Body of pancreas (tissue), 4 donors: ENCODE data around the gene PCDHGA4. TPM values are rescaled to one million over a fixed set of nuclear protein-coding genes. Genes with fewer than 3 reads are reported as not detected.
A peak's percentile ranks its signal among the peaks of the same experiment; 100 is the strongest.
"Not testable (repeated sequence)": the region's sequence is repeated elsewhere in the genome, so short reads cannot be mapped to it uniquely, and the experiment has no call there.

Experiments used
- ATAC-seq: fragments of 150-250 bp; one replicate; pipeline ENCODE4 v1.9.1; 2016
- DNase-seq, 4 donors: peaks; one replicate each; pipeline ENCODE4 v3.0.0-alpha.2; 2019
- H3K27ac ChIP-seq, 4 donors: fragments of 200-600 bp; sonication (generic); 1 replicate in 3 of 4; 2 replicates in 1 of 4; pipeline versions ENCODE4 v1.5.1 to v1.6.1; 2016 to 2019; ENCODE audit warnings: mild to moderate bottlenecking in 1 of 4, mixed read lengths in 1 of 4, moderate library complexity in 1 of 4
- H3K27me3 ChIP-seq, 2 donors: fragments of 200-600 bp; sonication (generic); one replicate each; pipeline ENCODE4 v1.6.0; 2016; ENCODE audit warnings: mild to moderate bottlenecking in 1 of 2
- H3K36me3 ChIP-seq, 2 donors: fragments of 200-600 bp; sonication (generic); replicated peaks in 1 of 2; 2 replicates each; pipeline ENCODE4 v1.5.1; 2016; ENCODE audit warnings: low read depth in 2 of 2; ENCODE audit not compliant: insufficient read depth in 1 of 2
- H3K4me1 ChIP-seq: fragments of 200-600 bp; sonication (generic); one replicate; pipeline ENCODE4 v1.6.0; 2016
- H3K4me3 ChIP-seq, 2 donors: fragments of 200-600 bp; sonication (generic); 1 replicate in 1 of 2; 2 replicates in 1 of 2; pipeline ENCODE4 v1.5.1; 2016 to 2019
- H3K9me3 ChIP-seq, 3 donors: fragments of 200-600 bp; sonication (generic); 1 replicate in 2 of 3; 2 replicates in 1 of 3; pipeline ENCODE4 v1.5.1; 2016
- POLR2A ChIP-seq, 3 donors: fragments of 450-650 bp; IDR thresholded peaks; one replicate each; pipeline ENCODE4 v1.6.1; 2016; ENCODE audit warnings: antibody characterized with exemption in 3 of 3, mild to moderate bottlenecking in 2 of 3
- WGBS, 2 donors: methylation state at CpG; one replicate each; pipeline ENCODE4 v1.1.5; 2017; 5-methylcytosine and 5-hydroxymethylcytosine counted together
- intact Hi-C: fragments of 100-400 bp; cut with DNase I; formaldehyde crosslinking; loops from one replicate; pipeline ENCODE4 v1.15.1; 2023
- total RNA-seq, 2 donors: library from RNA; depleted of rRNA; stranded (reverse); fragments of >200 nt; gene quantifications; one replicate each; pipeline ENCODE4 v1.1.0, GENCODE V29; 2016
- TF ChIP-seq, protein P1 (sequence below), 7 experiments: fragments of 450-650 bp in 4 of 7; fragments of 200-600 bp in 3 of 7; sonication (generic) in 3 of 7; IDR thresholded peaks; one replicate each; pipeline ENCODE4 v1.5.1; 2016 to 2019; ENCODE audit warnings: antibody characterized with exemption in 7 of 7

Gene PCDHGA4
- total RNA-seq, 2 donors from 2014 or later, result 6.7 to 10.9 TPM

DNA sequence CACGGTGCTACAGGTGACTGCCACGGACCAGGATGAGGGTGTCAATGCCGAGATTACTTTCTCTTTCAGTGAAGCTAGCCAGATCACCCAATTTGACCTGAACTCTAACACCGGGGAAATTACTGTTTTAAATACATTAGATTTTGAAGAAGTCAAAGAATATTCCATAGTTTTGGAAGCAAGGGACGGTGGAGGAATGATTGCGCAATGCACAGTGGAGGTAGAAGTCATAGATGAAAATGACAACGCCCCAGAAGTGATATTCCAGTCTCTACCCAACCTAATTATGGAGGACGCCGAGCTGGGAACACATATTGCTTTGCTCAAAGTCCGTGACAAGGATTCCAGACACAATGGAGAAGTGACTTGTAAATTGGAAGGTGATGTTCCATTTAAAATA is 33.8 kb downstream of the PCDHGA4 start:
- Histone ChIP-seq H3K4me3 (no peak overlapping the region), H3K27ac (no peak overlapping the region), H3K9me3 (peaks cover 0 to 68% (median 20%) of the 10 kb centered on the region in 3 donors), H3K36me3 (no peaks in the 10 kb centered on the region), H3K27me3 (no peaks in the 10 kb centered on the region), H3K4me1 (no peaks in the 10 kb centered on the region)
- TF ChIP-seq POLR2A (IDR thresholded peaks at IDR 0.05), result no peak
- TF ChIP-seq, protein P1, sequence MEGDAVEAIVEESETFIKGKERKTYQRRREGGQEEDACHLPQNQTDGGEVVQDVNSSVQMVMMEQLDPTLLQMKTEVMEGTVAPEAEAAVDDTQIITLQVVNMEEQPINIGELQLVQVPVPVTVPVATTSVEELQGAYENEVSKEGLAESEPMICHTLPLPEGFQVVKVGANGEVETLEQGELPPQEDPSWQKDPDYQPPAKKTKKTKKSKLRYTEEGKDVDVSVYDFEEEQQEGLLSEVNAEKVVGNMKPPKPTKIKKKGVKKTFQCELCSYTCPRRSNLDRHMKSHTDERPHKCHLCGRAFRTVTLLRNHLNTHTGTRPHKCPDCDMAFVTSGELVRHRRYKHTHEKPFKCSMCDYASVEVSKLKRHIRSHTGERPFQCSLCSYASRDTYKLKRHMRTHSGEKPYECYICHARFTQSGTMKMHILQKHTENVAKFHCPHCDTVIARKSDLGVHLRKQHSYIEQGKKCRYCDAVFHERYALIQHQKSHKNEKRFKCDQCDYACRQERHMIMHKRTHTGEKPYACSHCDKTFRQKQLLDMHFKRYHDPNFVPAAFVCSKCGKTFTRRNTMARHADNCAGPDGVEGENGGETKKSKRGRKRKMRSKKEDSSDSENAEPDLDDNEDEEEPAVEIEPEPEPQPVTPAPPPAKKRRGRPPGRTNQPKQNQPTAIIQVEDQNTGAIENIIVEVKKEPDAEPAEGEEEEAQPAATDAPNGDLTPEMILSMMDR (IDR thresholded peaks at IDR 0.05), result no peak
- ATAC-seq, result no peak
- DNase-seq, result no peak
- intact Hi-C loops, result no loop called here
- WGBS, 2 donors, result 29 to 43% methylated on average over 10 of the region's 10 CpGs

DNA sequence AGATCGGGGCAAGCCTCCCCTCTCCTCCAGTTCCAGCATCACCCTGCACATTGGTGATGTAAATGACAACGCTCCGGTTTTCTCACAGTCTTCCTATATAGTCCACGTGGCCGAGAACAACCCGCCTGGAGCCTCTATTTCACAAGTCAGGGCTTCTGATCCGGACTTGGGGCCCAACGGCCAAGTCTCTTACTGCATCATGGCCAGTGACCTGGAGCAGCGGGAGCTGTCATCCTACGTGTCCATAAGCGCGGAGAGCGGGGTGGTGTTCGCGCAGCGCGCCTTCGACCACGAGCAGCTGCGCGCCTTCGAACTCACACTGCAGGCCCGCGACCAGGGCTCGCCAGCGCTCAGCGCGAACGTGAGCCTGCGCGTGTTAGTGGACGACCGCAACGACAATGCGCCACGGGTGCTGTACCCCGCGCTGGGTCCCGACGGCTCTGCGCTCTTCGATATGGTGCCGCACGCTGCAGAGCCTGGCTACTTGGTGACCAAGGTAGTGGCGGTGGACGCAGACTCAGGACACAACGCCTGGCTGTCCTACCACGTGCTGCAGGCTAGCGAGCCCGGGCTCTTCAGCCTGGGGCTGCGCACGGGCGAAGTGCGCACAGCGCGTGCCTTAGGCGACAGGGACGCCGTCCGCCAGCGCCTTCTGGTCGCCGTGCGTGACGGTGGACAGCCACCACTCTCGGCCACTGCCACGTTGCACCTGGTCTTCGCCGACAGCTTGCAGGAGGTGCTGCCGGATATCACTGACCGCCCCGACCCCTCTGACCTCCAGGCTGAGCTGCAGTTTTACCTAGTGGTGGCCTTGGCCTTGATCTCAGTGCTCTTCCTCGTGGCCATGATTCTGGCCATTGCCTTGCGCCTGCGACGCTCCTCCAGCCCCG is 34.6 kb downstream of the PCDHGA4 start:
- Histone ChIP-seq H3K4me3 (no peak overlapping the region), H3K9me3 (peaks cover 0 to 67% (median 18%) of the 10 kb centered on the region in 3 donors)
- DNase-seq, result no peak

DNA sequence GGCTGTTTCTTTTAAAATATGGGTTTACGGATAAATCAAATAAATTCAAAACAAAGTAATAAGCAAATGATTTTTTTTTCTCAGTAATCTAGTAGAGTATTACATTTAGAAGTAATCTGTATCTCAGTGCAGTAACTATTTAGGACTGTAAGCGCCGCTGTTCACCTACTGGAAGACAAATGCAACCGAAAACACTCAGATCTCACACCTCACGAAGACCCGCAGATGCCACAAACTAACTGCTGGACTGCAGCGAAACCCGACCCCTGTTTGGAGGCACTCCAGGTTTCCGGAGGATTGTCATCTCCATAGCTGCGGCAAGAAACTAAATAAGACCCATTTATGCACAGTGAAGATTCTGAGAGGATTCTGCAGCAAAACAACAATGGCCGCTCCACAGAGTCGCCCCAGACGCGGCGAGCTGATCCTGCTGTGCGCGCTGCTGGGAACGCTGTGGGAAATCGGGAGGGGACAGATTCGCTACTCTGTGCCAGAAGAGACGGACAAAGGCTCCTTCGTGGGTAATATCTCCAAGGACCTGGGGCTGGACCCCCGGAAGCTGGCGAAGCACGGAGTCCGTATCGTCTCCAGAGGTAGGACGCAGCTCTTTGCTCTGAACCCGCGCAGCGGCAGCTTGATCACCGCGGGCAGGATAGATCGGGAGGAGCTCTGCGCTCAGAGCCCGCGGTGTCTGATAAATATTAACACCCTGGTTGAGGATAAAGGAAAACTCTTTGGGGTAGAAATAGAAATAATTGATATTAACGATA is 37.8 kb downstream of the PCDHGA4 start, which contains the start of gene PCDHGA8:
Gene PCDHGA8, plus strand, starts transcription at position 205 of the 770 bp plus-strand sequence. Its CDS starts 181 bp downstream, at position 386.
- no peaks in the 10 kb centered on the region for H3K4me1 ChIP-seq
- H3K4me3 ChIP-seq, result no peak within 1 kb of the TSS
- H3K9me3 ChIP-seq, result peaks cover 0 to 67% (median 21%) of the 10 kb centered on the region in 3 donors
- TF ChIP-seq POLR2A (IDR thresholded peaks at IDR 0.05), result no peak
- TF ChIP-seq, protein P1 (IDR thresholded peaks at IDR 0.05), result peak in 1 of 7 experiments; percentile 8
- ATAC-seq (no peak), DNase-seq (no peak)
- 20 to 32% methylated on average over 37 to 38 of the region's 38 CpGs for WGBS, 2 donors
- intact Hi-C loops, result no loop called here
- no peaks in the 10 kb centered on the region for H3K27me3 ChIP-seq
- H3K36me3 ChIP-seq, result no peaks in the 10 kb centered on the region
- no peak within 1 kb of the TSS for H3K27ac ChIP-seq

More for the DNA sequence above, 34.6 kb downstream of the PCDHGA4 start:
- no peak for TF ChIP-seq POLR2A (IDR thresholded peaks at IDR 0.05)
- TF ChIP-seq, protein P1 (IDR thresholded peaks at IDR 0.05), result no peak
- H3K36me3 ChIP-seq, result no peaks in the 10 kb centered on the region
- H3K4me1 ChIP-seq, result no peaks in the 10 kb centered on the region
- intact Hi-C loops, result no loop called here
- H3K27me3 ChIP-seq, result no peaks in the 10 kb centered on the region
- 22 to 36% methylated on average over 22 to 73 of the region's 77 CpGs for WGBS, 2 donors
- ATAC-seq, result no peak
- no peak overlapping the region for H3K27ac ChIP-seq

DNA sequence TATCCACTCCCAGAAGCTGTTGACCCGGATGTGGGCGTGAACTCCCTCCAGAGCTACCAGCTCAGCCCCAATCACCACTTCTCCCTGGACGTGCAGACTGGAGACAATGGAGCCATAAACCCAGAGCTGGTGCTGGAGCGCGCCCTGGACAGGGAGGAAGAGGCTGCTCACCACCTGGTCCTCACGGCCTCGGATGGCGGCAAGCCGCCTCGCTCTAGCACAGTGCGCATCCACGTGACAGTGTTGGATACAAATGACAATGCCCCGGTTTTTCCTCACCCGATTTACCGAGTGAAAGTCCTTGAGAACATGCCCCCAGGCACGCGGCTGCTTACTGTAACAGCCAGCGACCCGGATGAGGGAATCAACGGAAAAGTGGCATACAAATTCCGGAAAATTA is 38.4 kb downstream of the PCDHGA4 start:
- intact Hi-C loops, result no loop called here
- 22 to 42% methylated on average over 21 of the region's 21 CpGs for WGBS, 2 donors

DNA sequence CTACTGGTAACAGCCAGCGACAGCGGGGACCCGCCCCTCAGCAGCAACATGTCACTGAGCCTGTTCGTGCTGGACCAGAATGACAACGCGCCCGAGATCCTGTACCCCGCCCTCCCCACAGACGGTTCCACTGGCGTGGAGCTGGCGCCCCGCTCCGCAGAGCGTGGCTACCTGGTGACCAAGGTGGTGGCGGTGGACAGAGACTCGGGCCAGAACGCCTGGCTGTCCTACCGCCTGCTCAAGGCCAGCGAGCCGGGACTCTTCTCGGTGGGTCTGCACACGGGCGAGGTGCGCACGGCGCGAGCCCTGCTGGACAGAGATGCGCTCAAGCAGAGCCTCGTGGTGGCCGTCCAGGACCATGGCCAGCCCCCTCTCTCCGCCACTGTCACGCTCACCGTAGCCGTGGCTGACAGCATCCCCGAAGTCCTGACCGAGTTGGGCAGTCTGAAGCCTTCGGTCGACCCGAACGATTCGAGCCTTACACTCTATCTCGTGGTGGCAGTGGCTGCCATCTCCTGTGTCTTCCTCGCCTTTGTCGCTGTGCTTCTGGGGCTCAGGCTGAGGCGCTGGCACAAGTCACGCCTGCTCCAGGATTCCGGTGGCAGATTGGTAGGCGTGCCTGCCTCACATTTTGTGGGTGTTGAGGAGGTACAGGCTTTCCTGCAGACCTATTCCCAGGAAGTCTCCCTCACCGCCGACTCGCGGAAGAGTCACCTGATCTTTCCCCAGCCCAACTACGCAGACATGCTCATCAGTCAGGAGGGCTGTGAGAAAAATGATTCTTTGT is 39.8 kb downstream of the PCDHGA4 start:
- H3K27ac ChIP-seq, H3K4me3 ChIP-seq, DNase-seq, H3K27me3 ChIP-seq, H3K36me3 ChIP-seq, intact Hi-C loops, H3K4me1 ChIP-seq, ATAC-seq: not testable (repeated sequence)
- 29 to 35% methylated on average over 7 to 40 of the region's 53 CpGs for WGBS, 2 donors
- peaks cover 0 to 63% (median 17%) of the 10 kb centered on the region in 3 donors for H3K9me3 ChIP-seq

More for the DNA sequence above, 38.4 kb downstream of the PCDHGA4 start:
- H3K9me3 ChIP-seq, result peaks cover 0 to 66% (median 21%) of the 10 kb centered on the region in 3 donors
- TF ChIP-seq POLR2A (IDR thresholded peaks at IDR 0.05), result no peak
- TF ChIP-seq, protein P1 (IDR thresholded peaks at IDR 0.05), result no peak
- ATAC-seq (no peak), DNase-seq (no peak)
- H3K27me3 ChIP-seq, result no peaks in the 10 kb centered on the region
- no peak overlapping the region for H3K27ac ChIP-seq
- H3K4me1 ChIP-seq, result no peaks in the 10 kb centered on the region
- H3K36me3 ChIP-seq, result no peaks in the 10 kb centered on the region
- H3K4me3 ChIP-seq, result no peak overlapping the region
